GM21786 (cell line): ENCODE data around the gene MLANA.

Experiments
- ATAC-seq: cut with Tn5 transposase; IDR thresholded peaks from one replicate; pipeline ENCODE4 v1.9.1; 2021; ENCODE audit not compliant: unreplicated experiment

MLANA gene

GRCh38 chr9:5953743-5954707 is 63.3 kb downstream of the MLANA start:
- no peak for ATAC-seq

GRCh38 chr9:5957166-5957565 is 66.5 kb downstream of the MLANA start:
- no peak for ATAC-seq

DNA sequence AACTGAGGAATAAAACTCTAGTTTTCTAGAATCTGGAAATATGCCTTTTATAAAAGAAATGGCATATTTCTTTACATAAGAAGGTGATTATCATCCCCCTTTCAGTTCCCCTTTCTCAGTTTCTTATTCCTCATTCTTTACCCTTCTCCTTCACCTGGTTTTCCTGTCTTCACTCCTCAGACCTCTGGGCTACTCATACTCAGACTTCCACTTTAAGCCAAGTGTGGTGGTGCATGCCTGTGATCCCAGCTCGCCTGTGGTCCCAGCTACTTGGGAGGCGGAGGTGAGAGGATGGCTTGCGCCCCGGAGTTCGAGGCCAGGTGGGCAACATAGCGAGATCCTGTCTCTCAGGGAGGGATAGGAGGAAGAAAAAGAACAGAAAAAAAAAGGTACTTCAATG is 67.6 kb downstream of the MLANA start:
- ATAC-seq = no peak
